Heart right ventricle (tissue), 16 donors: ENCODE data around the gene IL2RG. TPM values are rescaled to one million over a fixed set of nuclear protein-coding genes. Genes with fewer than 3 reads are reported as not detected.

ENCODE experiments used
- ATAC-seq, 8 donors: fragments of 200-7000 bp; cut with Tn5 transposase; one replicate each; pipeline ENCODE4 v1.9.1; 2020; ENCODE audit warnings: mild to moderate bottlenecking in 8 of 8, moderate library complexity in 8 of 8, moderate number of reproducible peaks in 1 of 8
- DNase-seq, 2 donors: peaks; one replicate each; pipeline ENCODE4 v3.0.0-alpha.2; 2020
- H3K27ac ChIP-seq, 10 donors: fragments of 200-600 bp; sonication (generic) in 2 of 10; one replicate each; pipeline versions ENCODE4 v1.5.0 to v1.8.0; 2020 to 2022; ENCODE audit warnings: mild to moderate bottlenecking in 3 of 10
- H3K27me3 ChIP-seq, 7 donors: fragments of 200-600 bp; one replicate each; pipeline ENCODE4 v1.8.0; 2021 to 2022; ENCODE audit warnings: mild to moderate bottlenecking in 2 of 7
- H3K36me3 ChIP-seq, 9 donors: fragments of 200-600 bp; sonication (generic) in 1 of 9; one replicate each; pipeline versions ENCODE4 v1.5.0 to v1.8.0; 2020 to 2022; ENCODE audit warnings: mild to moderate bottlenecking in 2 of 9
- H3K4me1 ChIP-seq, 9 donors: fragments of 200-600 bp; sonication (generic) in 1 of 9; one replicate each; pipeline versions ENCODE4 v1.5.0 to v1.8.0; 2020 to 2022; ENCODE audit warnings: mild to moderate bottlenecking in 4 of 9
- H3K4me3 ChIP-seq, 10 donors: fragments of 200-600 bp; sonication (generic) in 2 of 10; one replicate each; pipeline versions ENCODE4 v1.5.0 to v1.8.0; 2020 to 2022; ENCODE audit warnings: mild to moderate bottlenecking in 7 of 10, moderate library complexity in 2 of 10
- H3K9me3 ChIP-seq, 11 donors: fragments of 200-600 bp in 10 of 11; sonication (generic) in 2 of 11; one replicate each; pipeline versions ENCODE4 v1.5.0 to v1.8.0; 2013 to 2022; ENCODE audit warnings: mild to moderate bottlenecking in 2 of 11, control low read depth in 1 of 11, moderate library complexity in 1 of 11
- WGBS, 2 donors: extraction: QIAGEN DNeasy Blood & Tissue Kit; methylation state at CpG; one replicate each; pipeline ENCODE4 v1.1.7; 2013; ENCODE audit warnings: inconsistent platforms in 1 of 2; 5-methylcytosine and 5-hydroxymethylcytosine counted together
- intact Hi-C, 10 donors: fragments of 100-400 bp; cut with DNase I; formaldehyde crosslinking; loops; one replicate each; pipeline versions ENCODE4 v1.11.1 to v1.14.2; 2022
- polyA plus RNA-seq, 2 donors: library from polyadenylated mRNA; stranded (reverse); fragments of 200-250 nt; gene quantifications; one replicate each; pipeline ENCODE4 v1.2.3, GENCODE V29; 2013
- total RNA-seq, 10 donors: library from RNA; stranded (reverse); fragmentation: NEBNext Ultra II Directional in 3 of 10; extraction: Animal tissue kit (Norgen Biotek cat#: 25700) in 3 of 10; gene quantifications; one replicate each; pipeline versions ENCODE4 v1.2.1 to v1.2.4, GENCODE V29; 2021 to 2023
- TF ChIP-seq, protein P1 (sequence below), 9 donors: fragments of 200-600 bp; sonication (generic) in 2 of 9; IDR thresholded peaks; one replicate each; pipeline versions ENCODE4 v1.5.0 to v1.8.0; 2021 to 2022; ENCODE audit warnings: antibody characterized with exemption in 9 of 9, mild to moderate bottlenecking in 5 of 9, moderate library complexity in 1 of 9
- donor health status: Arrhythmogenic right ventricular cardiomyopathy.
- donor health status: ischemic (EF 13 %, LVEDD 7.1; RV severe dilation, severe dysfunction).
- donor health status: healthy with polysubstance abuse.
- donor health status: DM: no; HTN: yes; CAD: no.
- donor health status: DM: no; HTN: no; CAD: no.
- donor health status: ischemic (EF 25% LVEDD 6.9; RV normal size, moderate dysfunction).
- donor health status: ischemic (EF 25% LVEDD 5.7; RV mildly dilated, moderate dysfunction).
- donor health status: healthy.
- donor health status: DM: yes; HTN: yes; CAD: no.
- donor health status: Ischemic cardiomyopathy.
- donor health status: ischemic (EF 35%, LVEDD 5.7; RV mildly dilated, moderate dysfunction).
- donor health status: nonischemic (EF 11% LVEDD 7.7; RV severe dilation, severe dysfunction).
- donor health status: DM: yes; HTN: yes; CAD: no.
- donor health status: PGD.
- donor health status: ischemic (EF 29% LVEDD 5.4; RV normal size, mild dysfunction).
- donor health status: nonischemic (EF 23%, LVEDD 6.1; RV moderate dilation, normal function).

Gene IL2RG
- total and polyA plus RNA-seq, 12 donors = 0.57 to 15.3 (median 1.8) TPM

DNA sequence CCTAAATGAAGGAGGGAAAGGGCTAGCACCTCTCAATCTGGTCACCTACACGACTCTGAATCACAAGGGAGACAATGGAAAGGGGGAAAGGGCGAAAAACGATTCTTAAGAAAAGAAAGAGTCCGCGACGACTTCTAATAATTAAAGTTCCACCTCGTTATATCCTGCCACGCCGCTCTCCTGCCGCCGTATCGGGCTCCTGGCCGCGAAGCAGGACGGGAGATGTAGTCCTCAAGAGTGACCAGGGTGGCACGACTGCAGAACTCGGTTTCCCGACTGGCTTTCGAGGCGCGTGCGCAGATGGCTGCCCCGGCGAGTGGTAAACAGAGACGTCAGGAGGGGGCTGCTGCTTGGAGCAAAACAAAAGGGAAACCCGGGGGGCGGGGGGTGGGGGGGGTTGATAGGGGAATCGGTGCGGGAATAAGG is 15.8 kb downstream of the IL2RG start, which contains the start of gene FOXO4:
Gene FOXO4, plus strand, starts transcription at position 297 of the 426 bp plus-strand sequence. CDS start 678 bp downstream, outside the sequence.
- peaks cover 0 to 20% (median 9%) of the 10 kb centered on the region in 9 donors for H3K4me1 ChIP-seq
- TF ChIP-seq, protein P1, sequence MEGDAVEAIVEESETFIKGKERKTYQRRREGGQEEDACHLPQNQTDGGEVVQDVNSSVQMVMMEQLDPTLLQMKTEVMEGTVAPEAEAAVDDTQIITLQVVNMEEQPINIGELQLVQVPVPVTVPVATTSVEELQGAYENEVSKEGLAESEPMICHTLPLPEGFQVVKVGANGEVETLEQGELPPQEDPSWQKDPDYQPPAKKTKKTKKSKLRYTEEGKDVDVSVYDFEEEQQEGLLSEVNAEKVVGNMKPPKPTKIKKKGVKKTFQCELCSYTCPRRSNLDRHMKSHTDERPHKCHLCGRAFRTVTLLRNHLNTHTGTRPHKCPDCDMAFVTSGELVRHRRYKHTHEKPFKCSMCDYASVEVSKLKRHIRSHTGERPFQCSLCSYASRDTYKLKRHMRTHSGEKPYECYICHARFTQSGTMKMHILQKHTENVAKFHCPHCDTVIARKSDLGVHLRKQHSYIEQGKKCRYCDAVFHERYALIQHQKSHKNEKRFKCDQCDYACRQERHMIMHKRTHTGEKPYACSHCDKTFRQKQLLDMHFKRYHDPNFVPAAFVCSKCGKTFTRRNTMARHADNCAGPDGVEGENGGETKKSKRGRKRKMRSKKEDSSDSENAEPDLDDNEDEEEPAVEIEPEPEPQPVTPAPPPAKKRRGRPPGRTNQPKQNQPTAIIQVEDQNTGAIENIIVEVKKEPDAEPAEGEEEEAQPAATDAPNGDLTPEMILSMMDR (IDR thresholded peaks at IDR 0.05) = no peak
- H3K27ac ChIP-seq = peak within 1 kb of the TSS in 9 of 10 donors; percentile 6 to 77 (median 48)
- DNase-seq = peak; percentile 90 to 92
- ATAC-seq = peak; percentile 94 to 97 (median 96)
- intact Hi-C loops = loop anchor here in 2 of 10 donors (5.0 kb wide), 2 partner anchors 37 to 87 kb away; no protein-coding TSS in a partner anchor
- no peaks in the 10 kb centered on the region for H3K36me3 ChIP-seq
- WGBS, 2 donors = 0 to 1% methylated on average over 17 to 28 of the region's 29 CpGs
- H3K27me3 ChIP-seq = peaks cover 0 to 33% (median 0%) of the 10 kb centered on the region in 7 donors
- H3K9me3 ChIP-seq = no peaks in the 10 kb centered on the region
- H3K4me3 ChIP-seq = peak within 1 kb of the TSS; percentile 41 to 67 (median 62)

DNA sequence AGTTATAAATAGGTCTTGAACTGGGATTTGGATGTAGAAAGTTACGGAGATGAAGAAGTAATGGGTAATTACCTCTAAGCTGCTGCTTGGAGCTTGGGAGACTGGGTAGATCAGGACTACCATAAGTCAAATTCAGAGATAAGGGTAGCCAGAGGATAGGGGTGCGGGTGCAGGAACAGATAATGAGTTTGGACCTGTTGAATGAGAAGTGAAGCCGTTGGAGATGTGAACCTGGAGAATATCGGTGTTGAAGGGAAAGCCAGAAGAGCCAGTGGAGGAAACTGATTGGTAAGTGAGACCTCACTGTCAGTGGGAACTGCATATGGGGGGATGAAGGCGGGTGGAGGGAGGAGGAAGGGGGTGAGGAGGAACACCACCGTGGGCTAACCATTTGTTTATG is 16.3 kb downstream of the IL2RG start:
- intact Hi-C loops = loop anchor here in 2 of 10 donors (5.0 kb wide), 2 partner anchors 37 to 87 kb away; no protein-coding TSS in a partner anchor

DNA sequence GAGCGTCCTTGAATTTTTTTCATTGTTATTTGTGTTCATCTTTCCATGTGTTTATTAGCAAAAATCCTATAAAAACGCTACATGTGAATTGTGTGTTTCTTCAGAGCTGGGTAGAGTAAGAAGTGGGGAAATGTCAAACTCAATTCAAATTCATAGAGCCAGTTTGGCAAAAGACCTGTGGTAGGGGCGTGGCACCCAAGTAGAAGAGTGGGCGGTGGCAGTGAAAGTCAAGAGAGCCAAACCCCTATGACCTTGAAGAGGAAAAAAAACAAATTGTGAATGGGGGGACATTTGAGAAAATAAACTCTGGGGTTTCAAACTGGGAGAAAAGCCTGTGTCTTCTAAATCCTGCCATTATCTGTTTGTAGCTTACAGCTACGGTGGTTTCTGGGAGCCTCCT is 20.1 kb downstream of the IL2RG start:
- H3K27ac ChIP-seq = no peak overlapping the region
- no peak overlapping the region for H3K4me3 ChIP-seq
- H3K9me3 ChIP-seq = no peaks in the 10 kb centered on the region
- DNase-seq (no peak), ATAC-seq (no peak)
- TF ChIP-seq, protein P1 (IDR thresholded peaks at IDR 0.05) = no peak
- H3K27me3 ChIP-seq = peaks cover 0 to 26% (median 0%) of the 10 kb centered on the region in 7 donors
- WGBS, 2 donors = 83% methylated on average over 5 of the region's 5 CpGs
- no peaks in the 10 kb centered on the region for H3K36me3 ChIP-seq
- no peaks in the 10 kb centered on the region for H3K4me1 ChIP-seq
- intact Hi-C loops = no loop called here

More for the DNA sequence above, 16.3 kb downstream of the IL2RG start:
- peaks cover 0 to 33% (median 0%) of the 10 kb centered on the region in 7 donors for H3K27me3 ChIP-seq
- 11 to 16% methylated on average over 6 of the region's 6 CpGs for WGBS, 2 donors
- peak overlapping the region in 2 of 10 donors; percentile 71 to 77 for H3K27ac ChIP-seq
- peaks cover 0 to 20% (median 9%) of the 10 kb centered on the region in 9 donors for H3K4me1 ChIP-seq
- H3K9me3 ChIP-seq = no peaks in the 10 kb centered on the region
- no peaks in the 10 kb centered on the region for H3K36me3 ChIP-seq
- DNase-seq (no peak), ATAC-seq (peak in 1 of 8 donors; percentile 4)
- TF ChIP-seq, protein P1 (IDR thresholded peaks at IDR 0.05) = no peak
- peak overlapping the region; percentile 14 to 67 (median 62) for H3K4me3 ChIP-seq

DNA sequence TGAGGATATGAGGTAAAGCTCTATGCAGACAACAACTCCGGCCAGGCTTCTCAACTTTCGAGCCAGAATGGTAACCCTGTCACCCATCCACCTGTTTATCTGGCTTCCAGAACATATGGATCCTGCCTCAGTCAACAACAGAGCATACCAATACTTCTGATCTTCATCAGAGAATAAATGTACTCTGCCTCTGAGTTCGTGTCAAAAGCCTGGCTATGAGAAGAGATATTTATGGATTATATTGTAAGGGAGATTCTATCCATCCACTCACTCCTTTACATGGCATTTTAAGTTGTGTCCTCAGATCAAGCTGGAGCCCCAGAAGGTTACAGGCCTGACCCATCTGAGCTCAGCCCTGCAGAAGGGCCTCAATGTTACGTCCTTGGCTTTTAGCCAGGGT is 25.5 kb downstream of the IL2RG start:
- ATAC-seq (no peak), DNase-seq (no peak)
- intact Hi-C loops = loop anchor here in 1 of 10 donors (10.0 kb wide), 1 partner anchor 359 kb away; no protein-coding TSS in a partner anchor
- no peaks in the 10 kb centered on the region for H3K4me1 ChIP-seq
- H3K4me3 ChIP-seq = no peak overlapping the region
- H3K27ac ChIP-seq = no peak overlapping the region
- no peaks in the 10 kb centered on the region for H3K36me3 ChIP-seq
- H3K9me3 ChIP-seq = no peaks in the 10 kb centered on the region
- TF ChIP-seq, protein P1 (IDR thresholded peaks at IDR 0.05) = no peak
- peaks cover 0 to 20% (median 0%) of the 10 kb centered on the region in 7 donors for H3K27me3 ChIP-seq
- WGBS, 2 donors = 62 to 69% methylated on average over 4 of the region's 4 CpGs
